GM21576 (cell line): ENCODE measurements around the gene LTF.
"Not testable (repeated sequence)": the region's sequence is repeated elsewhere in the genome, so short reads cannot be mapped to it uniquely, and the experiment has no call there.

Experiments used
- ATAC-seq: cut with Tn5 transposase; IDR thresholded peaks from one replicate; pipeline ENCODE4 v1.9.1; 2021; ENCODE audit warnings: mild to moderate bottlenecking, moderate library complexity; ENCODE audit not compliant: unreplicated experiment

LTF gene

DNA sequence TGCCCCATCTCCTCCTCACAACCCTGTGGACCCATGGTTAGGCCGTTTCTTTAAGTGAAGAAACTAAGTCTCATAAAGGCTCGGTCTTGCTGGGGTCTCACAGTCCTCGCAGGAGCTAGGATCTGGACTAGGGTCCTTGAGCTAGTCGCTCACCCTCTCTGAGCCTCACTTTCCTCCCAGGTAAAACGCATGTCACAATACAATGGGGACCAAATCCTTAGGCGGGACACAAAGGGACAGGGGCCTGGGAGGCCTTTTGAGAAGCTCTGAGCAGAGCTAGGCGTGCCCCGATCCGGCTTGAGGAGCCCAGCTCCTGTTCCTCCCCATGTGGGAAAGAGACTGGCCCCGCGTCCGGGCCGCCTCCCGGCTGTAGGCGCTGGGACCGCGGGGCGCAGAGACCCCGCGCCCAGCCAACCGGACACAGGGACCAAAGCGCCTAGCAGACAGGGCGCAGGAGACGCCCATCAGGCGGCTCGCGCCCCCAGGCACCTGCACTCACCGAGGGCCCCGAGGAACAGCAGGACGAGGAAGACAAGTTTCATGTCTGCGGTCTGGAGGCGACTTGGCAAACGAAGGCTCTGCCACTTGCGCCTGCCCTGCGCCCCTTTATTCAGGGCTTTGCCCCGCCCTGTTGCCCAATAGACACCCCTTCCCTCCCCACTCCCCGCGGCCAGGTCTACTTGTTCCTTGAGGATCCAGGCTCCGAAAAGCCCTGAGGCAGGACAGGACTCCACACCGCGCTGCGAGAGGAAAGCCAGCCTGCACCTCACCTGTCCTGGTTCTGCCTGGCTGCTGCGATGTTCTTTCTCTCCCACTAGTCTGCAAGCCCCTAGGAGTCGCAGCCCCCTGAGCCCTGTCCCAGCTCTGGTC, at the start of gene LTF:
LTF (minus strand) TSS at position 580 of the 870 bp plus-strand sequence; CDS start at position 542, 38 bp downstream.
- ATAC-seq, result no peak

GRCh38 chr3:46512191-46512749, 47.6 kb upstream of the LTF start:
- no peak for ATAC-seq

DNA sequence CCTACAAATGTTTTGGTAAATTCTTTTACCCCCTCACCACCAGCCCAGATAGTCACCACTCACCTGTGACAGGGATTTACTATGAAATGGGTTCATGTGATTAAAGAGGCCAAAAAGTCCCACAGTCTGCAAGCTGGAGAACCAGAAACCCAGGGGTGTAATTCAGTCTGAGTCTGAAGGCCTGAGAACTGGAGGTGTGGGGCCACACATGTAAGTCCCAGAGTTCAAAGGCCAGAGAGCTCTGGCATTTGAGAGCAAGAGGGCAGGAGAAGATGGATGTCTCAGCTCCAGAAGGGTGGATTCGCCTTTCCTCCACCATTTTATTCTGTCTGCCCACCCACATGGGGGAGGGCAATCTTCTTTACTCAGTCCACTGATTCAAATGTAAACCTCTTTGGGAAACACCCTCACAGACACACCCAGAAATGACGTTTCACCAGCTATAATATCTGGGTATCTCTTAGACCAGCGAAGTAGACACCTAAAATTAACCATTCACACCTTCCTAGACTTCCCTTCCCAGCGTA, 45.0 kb upstream of the LTF start:
- ATAC-seq, result no peak

DNA sequence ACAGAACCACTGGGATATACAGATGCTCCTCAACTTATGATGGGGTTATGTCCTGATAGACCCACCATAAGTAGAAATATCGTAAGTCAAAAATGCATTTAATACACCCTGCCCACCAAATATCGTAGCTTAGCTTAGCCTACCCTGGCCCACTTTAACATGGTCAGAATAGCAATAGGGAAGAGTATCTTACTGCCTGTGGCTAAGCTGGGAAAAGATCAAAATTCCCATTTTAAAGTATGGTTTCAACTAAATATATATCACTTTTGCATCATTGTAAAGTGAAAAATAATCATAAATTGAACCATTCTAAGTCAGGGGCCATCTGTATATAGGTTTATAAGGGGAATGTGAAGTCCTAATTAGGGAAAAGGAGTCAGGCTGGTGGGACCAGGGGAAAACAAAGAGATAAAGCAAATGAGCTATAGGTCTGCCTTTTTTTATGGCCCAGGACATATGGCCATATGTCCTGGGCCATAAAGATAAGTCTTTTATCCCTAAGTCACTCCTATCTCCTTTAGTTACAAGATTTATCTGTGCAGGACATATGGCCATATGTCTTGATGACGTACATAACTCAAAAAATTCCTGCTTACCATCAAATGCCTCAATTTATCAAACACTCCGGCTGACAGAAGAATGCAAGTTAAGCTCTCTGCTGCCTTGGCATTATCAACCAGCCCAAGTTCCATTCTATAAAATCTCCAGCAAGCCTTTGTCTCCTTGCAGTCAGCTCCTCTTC, 44.3 kb upstream of the LTF start:
- ATAC-seq, result no peak

GRCh38 chr3:46506526-46506925, 41.8 kb upstream of the LTF start:
- no peak for ATAC-seq

- no peak for ATAC-seq
Observed at GRCh38 chr3:46505953-46506352, 41.2 kb upstream of the LTF start.

- ATAC-seq, result no peak
Observed at GRCh38 chr3:46504789-46505188, 40.1 kb upstream of the LTF start.

GRCh38 chr3:46503200-46503874, 38.6 kb upstream of the LTF start:
- ATAC-seq, result no peak

GRCh38 chr3:46501702-46502101, 37.0 kb upstream of the LTF start:
- no peak for ATAC-seq

DNA sequence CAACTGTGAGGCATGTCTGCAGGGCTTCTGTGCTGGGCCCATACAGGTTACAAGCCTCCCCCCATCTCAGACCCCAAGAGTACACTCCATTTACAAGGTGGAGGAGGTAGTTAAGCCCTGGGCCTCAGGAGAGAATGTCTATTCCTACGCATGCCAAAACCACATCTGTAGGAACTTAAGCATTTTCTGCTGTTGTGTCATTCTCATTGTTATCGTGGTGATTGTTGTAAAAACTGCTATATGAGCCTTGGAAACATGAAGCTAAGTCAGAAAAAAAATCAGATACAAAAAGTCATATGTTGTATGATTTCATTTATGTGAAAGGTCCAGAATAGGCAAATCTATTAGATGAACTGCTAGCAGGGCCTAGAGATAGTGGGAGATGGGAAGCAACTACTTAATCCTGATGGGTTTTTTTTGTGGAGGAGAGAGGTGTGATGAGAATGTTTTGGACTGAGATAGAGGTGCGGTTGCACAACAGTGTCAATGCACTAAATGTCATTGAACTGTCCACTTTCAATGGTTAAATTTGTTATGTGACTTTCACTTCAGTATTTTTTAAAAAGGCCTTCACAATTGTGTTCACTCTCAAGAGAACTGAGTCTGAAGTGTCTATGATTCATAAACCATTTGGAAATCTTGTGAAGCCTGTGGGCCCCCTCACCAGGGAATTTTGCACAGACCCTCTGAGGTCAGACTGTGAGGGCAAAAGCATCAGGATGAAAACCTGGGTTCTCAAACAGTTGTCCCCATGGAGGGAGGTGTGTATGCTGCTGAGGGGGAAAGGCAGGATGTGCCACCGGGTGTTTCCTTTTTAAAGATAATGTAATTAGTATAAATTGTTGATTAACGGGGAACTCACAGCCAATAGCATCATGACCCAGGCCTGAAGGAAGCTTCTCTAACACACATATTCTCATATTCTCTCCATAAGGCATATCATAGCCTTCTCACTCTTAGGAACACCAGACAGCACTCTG, 36.2 kb upstream of the LTF start:
- ATAC-seq, result no peak

DNA sequence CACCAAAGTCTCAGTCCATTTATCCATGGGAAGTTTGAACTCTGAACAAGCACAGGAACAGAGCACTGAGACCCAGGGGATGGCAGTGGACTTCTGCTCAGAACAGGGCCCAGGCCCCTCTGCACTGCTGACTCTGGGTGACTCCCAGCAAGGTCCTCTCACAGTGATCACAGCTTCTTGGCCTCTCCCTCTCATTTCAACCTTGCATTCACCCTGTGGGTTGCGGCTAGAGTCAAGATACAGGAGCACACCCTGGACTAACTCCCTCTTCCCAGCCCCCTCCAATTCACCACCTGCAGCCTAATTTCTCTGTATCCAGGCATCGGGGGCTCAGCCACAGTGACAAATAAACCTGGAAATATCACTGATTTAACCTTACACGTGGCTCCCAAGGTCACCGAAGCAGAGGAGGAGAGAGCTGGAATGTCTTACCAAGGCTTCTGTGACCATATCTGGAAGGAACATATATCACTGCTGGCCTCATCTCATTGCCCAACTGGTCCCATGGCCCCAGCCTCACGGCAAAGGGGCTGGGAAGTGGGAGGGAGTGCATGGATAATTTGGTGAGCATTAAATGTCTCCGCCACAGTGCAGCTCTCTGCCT, 34.3 kb upstream of the LTF start:
- no peak for ATAC-seq

DNA sequence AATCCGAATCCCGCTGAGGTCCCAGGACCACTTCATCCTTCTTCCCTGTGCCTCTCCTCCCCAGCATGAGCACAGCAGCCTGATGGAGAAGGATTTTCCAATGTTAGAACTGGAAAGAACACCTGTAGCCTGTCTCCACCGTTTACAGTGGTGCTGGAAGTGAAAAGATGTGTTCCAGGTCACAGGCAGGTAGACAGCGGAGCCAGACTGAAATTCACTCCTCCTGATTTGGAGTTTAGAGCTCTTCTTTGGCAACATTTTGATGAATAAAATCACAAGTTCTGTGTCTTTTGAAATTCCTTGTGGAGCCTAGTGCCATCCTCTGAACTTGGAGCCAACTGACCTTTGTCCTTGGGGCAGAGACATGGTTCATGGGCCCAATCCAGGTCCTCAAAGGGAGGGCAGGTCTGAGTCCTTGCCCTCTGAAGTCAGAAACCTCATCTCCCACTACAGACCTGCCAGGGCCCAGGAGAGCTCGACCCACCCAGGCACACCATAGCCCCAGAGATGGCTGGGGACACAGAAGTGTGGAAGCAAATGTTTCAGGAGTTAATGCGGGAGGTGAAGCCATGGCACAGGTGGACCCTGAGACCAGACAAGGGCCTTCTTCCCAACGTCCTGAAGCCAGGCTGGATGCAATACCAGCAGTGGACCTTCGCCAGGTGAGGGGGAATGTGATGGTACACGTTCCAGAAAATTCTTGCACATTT, 33.0 kb upstream of the LTF start, which contains the start of gene RTP3:
RTP3 (plus strand) TSS at position 421 of the 710 bp plus-strand sequence; CDS start at position 508, 87 bp downstream.
- no peak for ATAC-seq

DNA sequence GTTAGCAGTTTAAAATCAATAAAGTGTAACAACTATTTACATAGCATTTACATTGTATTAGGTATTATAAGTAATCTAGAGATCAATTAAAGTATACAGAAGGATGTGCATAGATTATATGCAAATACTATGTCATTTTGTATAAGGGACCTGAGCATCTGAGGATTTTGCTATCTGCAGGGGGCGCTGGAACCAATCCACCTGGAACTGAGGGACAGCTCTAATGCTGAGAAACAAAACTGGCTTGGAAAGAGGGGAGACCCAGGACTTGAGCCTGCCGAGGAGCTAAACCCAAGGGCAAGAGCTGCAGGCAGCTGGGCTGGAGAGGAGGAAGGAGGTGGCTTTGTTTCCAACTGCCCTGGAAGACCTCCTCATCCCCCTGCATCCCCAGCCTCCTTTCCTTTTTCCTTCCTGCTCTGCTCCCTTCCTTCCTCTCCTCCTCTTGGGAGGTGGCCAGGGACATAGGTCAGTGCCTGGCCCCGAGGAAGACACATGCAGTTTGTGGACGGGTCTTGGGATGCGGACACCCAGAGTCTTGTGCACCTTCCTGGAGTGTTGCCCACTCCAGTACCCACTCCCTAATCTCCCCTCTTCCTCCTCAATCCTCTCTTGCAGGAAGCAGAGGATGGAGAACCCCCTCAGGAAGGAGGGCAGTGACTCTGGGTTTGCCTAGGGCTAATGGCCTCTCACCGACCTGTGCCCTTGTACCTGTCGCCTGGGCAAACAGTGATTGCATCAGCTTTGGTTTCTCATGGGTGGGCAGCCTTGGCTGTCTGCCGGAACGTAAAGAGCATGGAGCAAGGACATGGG, 32.2 kb upstream of the LTF start:
- ATAC-seq, result no peak

- ATAC-seq, result no peak
Observed at GRCh38 chr3:46495901-46496456, 31.3 kb upstream of the LTF start.

DNA sequence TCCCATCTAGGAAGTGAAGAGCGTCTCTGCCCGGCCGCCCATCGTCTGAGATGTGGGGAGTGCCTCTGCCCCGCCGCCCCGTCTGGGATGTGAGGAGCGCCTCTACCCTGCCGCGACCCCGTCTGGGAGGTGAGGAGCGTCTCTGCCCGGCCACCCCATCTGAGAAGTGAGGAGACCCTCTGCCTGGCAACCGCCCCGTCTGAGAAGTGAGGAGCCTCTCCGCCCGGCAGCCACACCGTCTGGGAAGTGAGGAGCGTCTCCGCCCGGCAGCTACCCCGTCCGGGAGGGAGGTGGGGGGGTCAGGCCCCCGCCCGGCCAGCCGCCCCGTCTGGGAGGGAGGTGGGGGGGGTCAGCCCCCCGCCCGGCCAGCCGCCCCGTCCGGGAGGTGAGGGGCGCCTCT, 29.8 kb upstream of the LTF start:
- not testable (repeated sequence) for ATAC-seq

DNA sequence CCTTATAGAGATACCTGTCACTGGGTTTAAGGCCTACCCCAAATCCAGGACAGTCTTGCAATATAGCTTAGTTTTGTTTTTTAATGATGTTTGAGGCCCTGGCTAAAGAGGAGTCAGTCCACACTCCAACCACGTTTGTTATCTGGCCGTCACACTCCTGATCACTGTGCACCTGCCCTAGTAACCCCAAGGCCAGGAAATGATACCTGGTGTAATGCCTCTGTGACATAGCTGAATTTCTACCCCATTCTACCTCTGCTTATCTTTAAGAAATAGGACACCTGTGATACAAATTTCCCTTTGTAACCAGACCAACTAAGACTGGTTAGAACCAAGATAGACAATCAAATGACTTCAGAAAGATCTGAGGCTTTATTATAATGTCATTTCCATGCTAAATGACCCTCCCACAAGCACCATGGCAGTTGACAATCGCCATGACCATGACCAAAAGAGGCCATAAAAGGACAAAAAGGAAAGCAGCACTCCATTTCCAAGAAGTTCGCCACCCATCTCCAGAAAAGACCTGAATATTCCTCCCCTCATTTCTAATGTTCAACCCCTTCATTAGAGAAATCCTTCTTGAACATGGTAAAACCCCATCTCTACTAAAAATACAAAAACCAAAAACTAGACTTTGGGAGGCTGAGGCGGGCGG, 28.3 kb upstream of the LTF start:
- ATAC-seq, result no peak
